NCI-H1694 treated with DMSO at 0.1 percent for 48 hours (cell line): Measurements from ENCODE around the gene GPC1.

ENCODE experiments used
- DNase-seq: peaks from one replicate; lab custom pipeline; 2025; lab: John Stamatoyannopoulos, UW

Gene GPC1

GRCh38 chr2:240500561-240501423, 65.3 kb downstream of the GPC1 start:
- DNase-seq: no peak

DNA sequence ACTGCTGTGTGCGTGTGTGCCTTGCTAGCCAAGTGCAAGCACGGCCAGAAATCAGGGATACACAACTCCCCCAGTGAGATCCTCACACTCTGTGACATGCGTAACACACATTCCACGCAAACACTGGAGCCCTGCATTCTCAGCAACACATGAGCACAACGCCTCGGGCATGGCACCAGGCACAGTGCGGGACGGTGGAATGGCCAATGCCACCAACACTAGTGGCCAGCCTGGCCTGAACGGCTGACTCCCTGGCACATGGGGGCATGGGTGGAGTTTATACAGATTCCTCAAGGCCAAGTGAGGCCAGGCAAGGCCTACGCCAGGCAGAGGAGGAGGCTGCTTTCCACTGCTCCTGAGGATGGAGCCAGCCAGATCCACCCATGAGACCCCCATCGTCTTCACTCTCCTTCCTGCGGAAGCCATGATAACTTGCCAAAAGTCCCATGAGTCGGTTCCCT, 66.1 kb downstream of the GPC1 start:
- DNase-seq: no peak

GRCh38 chr2:240502059-240502429, 66.6 kb downstream of the GPC1 start:
- no peak for DNase-seq

DNA sequence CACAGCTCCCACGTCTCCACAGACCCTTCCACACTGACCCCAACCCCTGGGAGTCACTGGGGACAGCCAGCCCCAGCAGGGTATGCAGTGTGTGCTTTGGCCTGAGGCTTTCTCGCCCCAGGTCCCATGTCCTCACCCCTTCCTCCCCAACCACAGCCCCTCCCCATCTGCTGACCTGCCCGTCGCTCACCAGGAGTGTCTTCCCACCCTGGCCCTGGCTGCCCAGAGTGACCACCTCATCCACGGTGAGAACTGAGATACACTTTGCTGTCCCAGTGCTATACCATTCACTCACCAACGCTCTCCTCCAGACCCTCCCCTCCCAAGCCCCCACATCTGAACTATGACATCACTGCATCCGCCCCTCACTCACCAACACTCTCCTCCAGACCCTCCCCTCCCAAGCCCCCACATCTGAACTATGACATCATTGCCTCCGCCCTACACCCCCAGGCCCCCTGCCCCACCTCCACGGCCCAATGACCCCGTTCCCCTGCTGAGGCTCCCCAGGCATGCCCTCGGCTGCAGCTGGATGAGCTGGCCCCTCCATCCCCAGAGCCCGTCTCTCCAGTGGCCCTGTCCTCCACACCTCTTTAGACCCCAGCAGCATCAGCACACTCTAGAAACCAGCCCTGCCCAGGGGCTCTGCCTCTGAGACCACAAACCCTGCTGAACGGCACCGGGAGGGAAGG, 67.1 kb downstream of the GPC1 start:
- no peak for DNase-seq

DNA sequence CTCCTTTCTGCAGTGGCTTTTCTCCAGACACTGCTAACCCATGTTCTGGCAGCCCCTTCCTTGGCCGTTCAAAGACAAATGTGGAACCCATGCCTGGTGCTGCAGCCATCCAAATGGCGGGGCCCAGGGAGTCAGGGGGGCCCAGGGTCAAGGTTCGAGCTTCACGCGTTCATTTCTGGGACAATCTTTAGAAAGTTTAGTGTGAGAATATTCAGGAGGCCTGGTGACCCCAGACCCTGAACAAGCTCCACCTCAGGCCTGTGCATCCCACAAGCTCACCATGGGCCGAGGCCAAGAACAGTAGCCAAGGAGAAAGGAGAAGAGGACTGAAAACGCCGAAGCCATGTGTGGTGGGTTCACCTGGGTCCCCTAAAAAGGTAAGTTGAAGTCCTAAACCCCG, 67.9 kb downstream of the GPC1 start:
- DNase-seq: no peak

GRCh38 chr2:240503848-240504247, 68.4 kb downstream of the GPC1 start:
- no peak for DNase-seq

DNA sequence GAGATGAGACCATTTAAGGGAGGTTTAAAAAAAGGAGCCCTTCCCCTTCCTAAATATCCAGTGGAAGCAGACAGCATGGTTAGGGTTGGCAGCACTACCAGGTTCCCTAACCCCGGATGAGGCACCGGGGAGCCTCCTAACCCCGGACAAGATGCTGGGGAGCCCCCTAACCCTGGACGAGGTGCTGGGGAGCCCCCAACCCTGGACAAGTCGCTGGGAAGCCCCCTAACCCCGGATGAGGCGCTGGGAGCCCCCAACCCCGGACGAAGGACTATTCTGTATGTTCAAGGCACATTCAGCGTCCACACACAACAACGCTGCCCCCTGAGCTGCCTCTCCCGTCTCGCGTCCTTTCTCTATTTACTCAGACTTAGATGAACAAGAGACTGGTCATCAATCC, 70.4 kb downstream of the GPC1 start:
- no peak for DNase-seq

- DNase-seq: no peak
These were observed 71.1 kb downstream of the GPC1 start for GRCh38 chr2:240506406-240507059.

DNA sequence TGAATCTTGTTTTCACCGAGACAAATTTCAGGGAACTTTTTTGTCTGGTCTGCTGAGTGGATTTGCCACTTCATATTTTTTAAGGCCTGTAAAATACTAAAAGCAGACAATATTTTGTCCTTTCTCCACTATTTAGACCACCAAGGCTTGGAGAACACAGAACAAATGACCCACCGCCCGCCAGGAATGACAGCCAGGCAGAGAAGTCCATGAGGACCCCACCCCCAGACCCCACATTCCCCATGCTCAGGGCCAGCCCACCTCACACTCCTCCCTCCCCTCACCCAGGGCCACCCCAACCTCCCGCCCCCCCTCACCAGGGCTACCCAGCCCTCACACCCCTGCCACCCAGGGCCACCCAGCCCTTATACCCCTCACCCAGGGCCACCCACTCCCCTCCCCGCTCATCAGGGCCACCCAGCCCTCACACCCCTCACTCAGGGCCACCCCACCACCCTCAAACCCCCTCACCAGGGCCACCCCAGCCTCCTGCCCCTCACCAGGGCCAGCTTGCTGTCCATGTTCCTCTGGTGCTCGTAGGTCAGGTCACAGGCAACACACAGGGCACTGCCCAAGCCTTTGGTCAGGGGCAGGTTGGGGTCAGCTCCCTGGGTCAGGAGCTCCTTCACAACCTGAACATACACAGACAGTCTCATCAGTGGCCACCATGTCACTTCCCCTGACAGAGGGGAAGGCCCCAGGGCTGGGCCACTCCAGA, 71.8 kb downstream of the GPC1 start:
- DNase-seq: no peak

- no peak for DNase-seq
These were observed 72.4 kb downstream of the GPC1 start for GRCh38 chr2:240507778-240508251.

GRCh38 chr2:240508832-240509545, 73.5 kb downstream of the GPC1 start:
- DNase-seq: no peak

- DNase-seq: no peak
These were observed 74.4 kb downstream of the GPC1 start for GRCh38 chr2:240509667-240510512.

DNA sequence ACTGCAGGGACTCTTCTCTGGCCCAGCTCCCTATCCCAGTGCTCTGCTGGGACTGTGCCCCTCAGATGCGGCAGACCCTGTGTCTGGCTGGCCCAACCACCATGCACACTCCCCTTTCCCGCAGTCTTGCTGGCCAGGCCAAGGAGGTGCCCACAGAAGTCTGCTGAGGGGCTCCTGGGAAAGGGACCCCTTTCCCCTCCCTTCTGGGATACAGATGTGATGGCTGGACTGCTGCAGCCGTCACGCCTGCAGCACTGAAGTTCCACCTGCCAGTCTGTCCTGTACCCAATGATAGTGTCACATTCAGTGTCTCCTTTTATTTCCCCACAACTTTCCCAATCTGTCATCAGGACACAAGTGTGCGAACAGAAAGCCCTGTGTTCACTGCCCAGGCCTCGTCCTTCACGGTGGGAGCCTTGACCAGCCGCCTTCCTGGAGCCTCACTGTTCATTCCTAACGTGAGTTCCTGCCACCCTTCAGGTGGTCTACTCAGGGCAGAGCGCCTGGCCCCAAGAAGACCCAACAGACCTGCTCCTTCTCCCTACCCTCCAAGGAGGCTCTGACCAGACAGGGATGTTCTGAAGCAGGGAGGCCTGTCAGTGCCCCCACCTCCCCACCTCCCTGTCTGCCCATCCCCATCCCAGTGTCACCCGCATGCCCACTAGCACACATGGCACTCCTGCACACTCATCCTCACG, 75.2 kb downstream of the GPC1 start:
- no peak for DNase-seq

DNA sequence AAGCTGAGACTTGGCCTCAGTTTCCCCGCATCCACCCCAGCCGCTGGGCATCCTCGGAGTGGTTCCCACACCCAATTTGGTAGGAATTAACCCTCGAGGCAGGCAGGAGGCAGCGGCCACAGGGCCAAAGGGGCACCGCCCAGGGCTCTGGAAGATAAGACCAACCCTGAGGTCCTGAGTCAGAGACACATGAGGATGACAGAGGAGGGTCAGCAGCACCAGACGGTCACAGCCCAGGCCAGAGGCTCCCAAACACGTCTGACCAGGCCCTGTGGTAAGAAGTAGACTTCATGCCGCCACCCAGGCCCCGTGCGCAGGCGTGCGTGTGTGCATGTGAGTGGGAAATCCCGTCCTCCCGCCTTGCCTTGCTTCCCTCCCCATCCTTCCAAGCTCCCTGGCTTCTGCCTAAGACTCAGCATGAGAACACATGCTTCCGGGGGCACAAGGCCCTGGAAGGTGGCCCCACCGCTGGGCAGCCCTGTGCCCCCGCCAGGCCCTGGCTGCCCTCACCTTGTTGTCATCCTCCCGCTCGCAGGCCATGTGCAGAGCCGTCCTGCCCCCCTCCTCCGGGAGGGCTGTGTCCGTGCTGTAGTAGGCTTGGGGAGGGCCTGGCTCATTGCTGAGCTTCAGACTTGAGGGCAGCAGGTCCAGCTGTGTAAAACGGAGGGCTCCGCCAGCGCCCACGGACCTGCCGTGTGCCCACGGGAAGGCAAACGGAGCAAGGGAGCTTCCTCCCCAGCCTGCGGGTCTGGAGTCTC, 76.1 kb downstream of the GPC1 start:
- no peak for DNase-seq

DNA sequence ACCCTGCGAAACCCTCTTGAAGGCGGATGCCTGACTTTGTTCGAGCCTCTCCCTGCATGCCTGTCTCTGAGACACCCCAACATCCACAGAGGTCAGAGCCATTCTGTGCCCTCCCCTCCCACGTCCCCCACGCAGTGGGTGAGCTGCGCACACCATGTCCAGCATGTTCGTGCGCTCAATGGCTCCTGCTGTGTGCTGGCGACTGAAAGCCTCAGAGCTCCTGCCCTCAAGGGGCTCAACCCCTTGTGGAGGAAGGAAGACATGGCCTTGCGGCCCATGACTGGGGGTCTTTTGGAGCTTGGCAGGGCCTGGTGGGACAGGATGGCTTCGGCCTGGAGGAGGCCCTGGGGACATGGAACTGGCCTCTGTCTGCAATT, 76.6 kb downstream of the GPC1 start:
- no peak for DNase-seq

DNA sequence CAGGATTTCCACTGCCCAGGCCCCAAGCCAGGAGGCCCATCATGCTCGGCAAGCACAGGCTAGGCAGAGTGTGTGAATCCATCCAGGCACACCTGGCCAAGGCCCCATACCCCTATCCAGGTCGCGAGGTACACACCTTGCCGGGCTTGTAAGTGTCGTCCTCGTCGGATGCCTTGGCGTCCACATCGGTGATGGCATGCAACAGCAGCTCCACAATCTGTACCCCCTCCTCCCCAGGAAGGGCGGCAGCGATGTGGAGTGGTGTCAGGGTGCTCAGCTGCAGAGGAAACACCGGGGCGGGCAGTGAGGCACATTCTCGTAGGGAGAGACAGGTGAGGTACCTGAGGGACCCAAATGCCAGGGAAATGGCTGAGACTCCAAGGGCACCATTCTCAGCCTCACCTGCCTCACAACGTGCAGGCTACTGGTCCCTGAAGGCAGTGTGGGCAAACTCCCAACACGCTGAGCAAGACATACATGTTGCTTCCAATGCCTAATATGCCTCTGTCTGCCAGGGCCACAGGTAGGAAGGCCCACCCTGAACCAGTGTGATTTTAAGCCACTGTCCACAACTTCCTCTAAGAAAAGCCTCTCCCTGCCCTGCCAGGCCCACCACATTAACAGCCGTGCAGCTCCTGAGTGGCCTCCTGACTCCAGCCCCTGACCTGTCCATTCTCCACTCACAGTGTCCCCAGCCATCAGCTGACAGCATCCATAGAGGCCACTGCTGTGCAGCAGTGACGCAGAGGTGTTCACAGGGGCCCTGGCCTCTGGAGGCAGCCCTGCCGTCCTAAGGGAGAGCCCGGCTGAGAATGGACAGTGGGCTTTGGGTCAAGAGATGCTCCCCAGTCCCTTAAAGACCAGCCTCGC, 77.4 kb downstream of the GPC1 start:
- no peak for DNase-seq

DNA sequence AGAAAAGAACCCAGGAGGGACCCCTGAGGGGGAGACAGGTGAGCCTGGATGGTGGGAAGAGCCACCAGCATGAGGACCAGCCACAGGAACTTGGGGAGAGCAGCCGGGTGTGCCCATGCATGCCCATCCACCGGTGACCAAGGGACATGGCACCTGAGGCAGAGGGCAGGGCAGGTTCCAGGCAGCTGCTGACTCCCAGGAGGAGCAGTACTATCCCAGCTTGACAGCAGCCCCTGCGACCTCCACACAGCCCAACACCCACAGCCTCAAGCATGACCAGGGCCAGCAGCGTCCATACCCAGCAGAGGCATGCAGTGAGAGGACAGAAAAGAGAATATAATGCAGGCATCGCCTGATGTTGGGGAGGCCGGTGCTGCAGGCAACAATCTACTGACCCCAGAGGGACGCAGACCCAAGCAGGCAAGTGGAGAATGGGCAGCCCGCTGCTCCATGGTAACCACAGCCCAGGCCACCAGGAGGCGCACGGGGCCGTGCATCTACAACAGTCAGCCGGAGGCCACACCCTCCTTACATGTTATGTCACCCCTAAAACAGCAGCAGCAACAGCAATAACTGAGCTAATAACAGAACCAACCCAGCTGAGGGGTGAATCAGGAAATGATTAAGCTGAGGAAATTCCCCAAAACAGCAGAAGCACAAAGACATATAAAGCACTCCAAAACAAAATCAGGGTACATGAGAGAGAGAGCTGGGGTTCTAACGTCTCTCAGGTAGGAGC, 78.3 kb downstream of the GPC1 start:
- peak; percentile 51 for DNase-seq
